CD4-positive, alpha-beta T cell treated with Interleukin-6 at 100 ng/mL for 8 hours (primary cell): Measurements from ENCODE around the gene RALGPS2.
"Not testable (repeated sequence)": the region's sequence is repeated elsewhere in the genome, so short reads cannot be mapped to it uniquely, and the experiment has no call there.

Experiments used
- DNase-seq: peaks from one replicate; pipeline ENCODE4 v3.0.0-alpha.2; 2020; ENCODE audit warnings: mixed read lengths, low spot score

Gene RALGPS2

GRCh38 chr1:178725466-178726086 lies 532 bp downstream of the RALGPS2 start:
- DNase-seq, result no peak

GRCh38 chr1:178726087-178726517 lies 1.1 kb downstream of the RALGPS2 start:
- DNase-seq, result peak; percentile 69

- no peak for DNase-seq
Observed at GRCh38 chr1:178726545-178726944, 1.5 kb downstream of the RALGPS2 start.

- DNase-seq, result no peak
Observed at GRCh38 chr1:178727014-178727895, 2.2 kb downstream of the RALGPS2 start.

- no peak for DNase-seq
Observed at GRCh38 chr1:178733972-178734371, 8.9 kb downstream of the RALGPS2 start.

GRCh38 chr1:178738780-178739179 lies 13.7 kb downstream of the RALGPS2 start:
- DNase-seq, result no peak

- DNase-seq, result no peak
Observed at GRCh38 chr1:178739285-178740045, 14.4 kb downstream of the RALGPS2 start.

GRCh38 chr1:178740491-178740890 lies 15.4 kb downstream of the RALGPS2 start:
- no peak for DNase-seq

- DNase-seq, result no peak
Observed at GRCh38 chr1:178740924-178741323, 15.9 kb downstream of the RALGPS2 start.

- DNase-seq, result no peak
Observed at GRCh38 chr1:178743801-178744200, 18.8 kb downstream of the RALGPS2 start.

GRCh38 chr1:178745260-178745659 lies 20.2 kb downstream of the RALGPS2 start:
- DNase-seq, result no peak

GRCh38 chr1:178746345-178746744 lies 21.3 kb downstream of the RALGPS2 start:
- DNase-seq, result no peak

GRCh38 chr1:178747361-178747760 lies 22.3 kb downstream of the RALGPS2 start:
- not testable (repeated sequence) for DNase-seq

- no peak for DNase-seq
Observed at GRCh38 chr1:178749581-178750166, 24.6 kb downstream of the RALGPS2 start.

GRCh38 chr1:178751046-178751445 lies 26.0 kb downstream of the RALGPS2 start:
- no peak for DNase-seq

- no peak for DNase-seq
Observed at GRCh38 chr1:178752891-178753290, 27.8 kb downstream of the RALGPS2 start.

- not testable (repeated sequence) for DNase-seq
Observed at GRCh38 chr1:178754655-178755256, 29.7 kb downstream of the RALGPS2 start.

GRCh38 chr1:178768423-178768822 lies 43.4 kb downstream of the RALGPS2 start:
- peak; percentile 10 for DNase-seq

- no peak for DNase-seq
Observed at GRCh38 chr1:178772952-178773351, 47.9 kb downstream of the RALGPS2 start.

GRCh38 chr1:178774263-178774662 lies 49.2 kb downstream of the RALGPS2 start:
- DNase-seq, result no peak

- DNase-seq, result no peak
Observed at GRCh38 chr1:178776553-178776952, 51.5 kb downstream of the RALGPS2 start.
